SK-N-MC (cell line): Measurements from ENCODE around the gene C7orf25.

Experiments
- FOXP2 ChIP-seq: optimal IDR thresholded peaks from 2 replicates; pipeline ENCODE3; 2011; ENCODE audit warnings: mild to moderate bottlenecking, moderate library complexity; ENCODE audit not compliant: insufficient read depth; ENCODE audit errors: extremely low read length, control extremely low read depth
- POLR2AphosphoS5 ChIP-seq: IDR thresholded peaks from 2 replicates; pipeline ENCODE4 v1.6.1; 2012; ENCODE audit warnings: mild to moderate bottlenecking, low read depth, low read length, borderline replicate concordance

DNA sequence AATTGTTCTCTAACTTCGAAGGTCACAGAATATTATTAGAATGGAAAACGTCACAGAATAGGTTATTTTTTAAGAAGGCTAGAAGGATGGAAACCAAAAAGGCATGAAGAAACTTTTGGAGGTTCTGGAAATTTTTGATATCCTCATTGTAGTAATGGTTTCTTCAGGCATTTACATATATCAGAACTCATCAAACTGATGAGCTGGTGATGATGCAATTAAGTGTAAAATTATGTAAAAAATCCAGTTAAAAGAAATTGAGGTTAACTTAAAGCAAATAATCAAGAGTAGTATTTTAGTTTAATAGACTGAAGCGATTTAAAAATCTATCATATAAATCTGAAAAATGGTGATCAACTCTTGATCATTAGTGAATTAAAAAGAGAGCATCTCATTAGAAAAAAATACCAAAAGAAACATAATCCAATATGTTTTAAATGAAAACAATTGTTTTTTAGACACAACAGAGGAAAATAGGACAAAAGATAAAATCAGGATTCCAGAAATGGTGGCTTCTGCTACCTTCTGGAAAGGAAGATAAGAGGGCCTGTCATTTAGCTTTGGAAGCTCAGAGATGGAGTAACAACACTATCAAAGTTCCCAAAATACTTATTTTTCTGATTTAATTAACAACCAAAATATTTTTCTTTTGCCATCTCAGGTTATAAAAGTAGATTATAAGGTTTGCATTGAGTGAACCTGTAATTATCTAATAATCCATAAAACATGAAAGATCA, 10.3 kb upstream of the C7orf25 start:
- TF ChIP-seq POLR2AphosphoS5 (no peak), FOXP2 (no peak)
